Measurements from ENCODE around the gene MIGA1.
"Not testable (repeated sequence)": the region's sequence is repeated elsewhere in the genome, so short reads cannot be mapped to it uniquely, and the experiment has no call there.

MIGA1 gene

DNA sequence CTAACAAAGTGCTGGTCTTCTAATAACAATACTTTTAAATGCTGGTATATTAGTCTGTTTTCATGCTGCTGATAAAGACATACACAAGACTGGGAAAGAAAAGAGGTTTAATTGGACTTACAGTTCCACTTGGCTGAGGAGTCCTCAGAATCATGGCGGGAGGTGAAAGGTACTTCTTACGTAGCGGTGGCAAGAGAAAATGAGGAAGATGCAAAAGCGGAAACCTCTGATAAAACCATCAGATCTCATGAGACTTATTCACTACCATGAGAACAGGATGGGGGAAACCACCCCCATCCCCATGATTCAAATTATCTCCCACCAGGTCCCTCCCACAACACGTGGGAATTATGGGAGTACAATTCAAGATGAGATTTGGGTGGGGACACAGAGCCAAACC, 139.5 kb downstream of the MIGA1 start:
- not testable (repeated sequence) for DNase-seq

DNA sequence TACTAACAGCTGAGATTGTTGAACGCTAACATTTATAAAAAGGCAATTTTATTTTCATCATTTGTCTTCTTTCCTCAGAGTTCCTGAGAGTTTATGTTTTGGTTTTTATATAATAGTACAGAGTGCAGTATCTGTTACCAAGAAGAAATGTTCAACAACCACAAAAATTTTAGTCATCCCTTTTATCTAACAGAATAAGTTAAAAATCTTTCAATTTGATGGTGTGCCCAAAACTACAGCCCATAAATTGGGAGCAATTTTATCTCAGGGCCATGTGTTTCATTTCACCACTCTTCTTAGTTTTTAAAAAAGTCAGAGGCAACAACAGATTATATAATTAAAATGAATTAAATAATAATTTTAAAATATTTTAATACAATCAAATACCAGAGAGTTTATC, 146.1 kb downstream of the MIGA1 start:
- no peak for DNase-seq

DNA sequence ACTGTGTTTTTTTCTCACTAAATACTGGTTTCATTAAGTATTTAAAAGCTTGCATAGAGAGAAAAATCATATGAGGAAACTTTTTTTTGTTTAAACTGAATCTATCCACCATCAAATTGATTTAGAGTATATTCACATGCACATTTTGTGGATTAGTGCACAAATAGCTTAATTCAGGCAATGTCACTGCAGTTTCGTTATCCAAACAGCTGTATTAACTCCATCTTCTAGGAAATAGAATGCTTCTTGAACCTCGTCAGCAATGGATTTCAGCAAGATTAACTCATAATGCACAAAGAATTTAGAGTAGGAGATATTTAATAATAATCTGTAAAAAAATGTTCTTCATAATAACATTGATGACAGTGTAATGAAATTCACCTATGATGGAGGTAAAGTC, 146.5 kb downstream of the MIGA1 start:
- DNase-seq, result no peak

DNA sequence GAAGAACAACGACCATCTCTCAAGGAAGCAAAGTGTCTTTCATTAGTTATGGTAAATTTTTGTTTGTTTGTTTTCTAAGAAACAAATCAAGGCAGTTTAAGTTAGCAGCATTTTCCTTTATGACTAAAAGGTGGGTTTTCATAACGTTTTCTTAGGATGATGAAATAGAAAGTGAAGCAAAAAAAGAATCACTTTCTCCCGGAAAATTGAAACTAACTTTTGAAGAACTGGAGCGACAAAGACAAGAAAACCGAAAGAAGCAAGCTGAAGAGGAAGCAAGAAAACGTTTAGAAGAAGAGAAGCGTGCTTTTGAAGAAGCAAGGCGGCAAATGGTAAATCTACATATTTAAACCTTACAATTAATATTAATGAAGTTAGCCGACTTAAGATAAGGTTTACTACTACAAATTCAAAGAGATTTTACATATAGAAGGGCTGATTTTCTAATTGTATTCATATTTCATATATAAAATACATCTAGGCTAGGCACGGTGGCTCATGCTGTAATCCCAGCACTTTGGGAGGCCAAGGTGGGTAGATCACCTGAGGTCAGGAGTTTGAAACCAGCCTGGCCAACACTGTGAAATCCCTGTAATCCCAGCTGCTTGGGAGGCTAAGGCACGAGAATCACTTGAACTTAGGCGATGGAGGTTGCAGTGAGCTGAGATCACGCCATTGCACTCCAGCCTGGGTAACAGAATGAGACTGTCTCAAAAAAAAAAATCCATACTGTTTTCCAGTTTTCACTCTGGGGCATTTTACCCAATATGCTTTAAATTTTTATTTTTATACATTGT, 147.3 kb downstream of the MIGA1 start:
- DNase-seq, result no peak

DNA sequence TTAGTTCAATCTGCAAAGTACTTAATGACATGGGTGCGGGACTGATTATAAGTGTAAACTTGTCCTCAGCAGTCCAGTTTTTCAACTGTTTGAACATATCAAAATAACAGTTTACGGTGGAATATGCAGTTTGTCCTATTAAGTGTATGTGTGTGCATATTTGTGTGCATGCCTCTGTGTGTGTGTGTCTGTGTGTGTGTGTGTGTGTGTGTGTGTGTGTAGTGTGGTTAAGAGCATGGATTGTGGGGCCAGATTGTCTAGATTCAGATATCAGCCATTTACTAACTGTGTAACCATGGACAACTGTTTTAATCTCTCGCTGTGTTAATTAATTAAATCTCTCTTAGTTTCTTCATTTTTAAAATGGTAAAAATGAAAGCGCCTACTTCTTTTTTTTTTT, 148.0 kb downstream of the MIGA1 start:
- DNase-seq, result no peak
